ENCODE data around the gene CDK14.

DNA sequence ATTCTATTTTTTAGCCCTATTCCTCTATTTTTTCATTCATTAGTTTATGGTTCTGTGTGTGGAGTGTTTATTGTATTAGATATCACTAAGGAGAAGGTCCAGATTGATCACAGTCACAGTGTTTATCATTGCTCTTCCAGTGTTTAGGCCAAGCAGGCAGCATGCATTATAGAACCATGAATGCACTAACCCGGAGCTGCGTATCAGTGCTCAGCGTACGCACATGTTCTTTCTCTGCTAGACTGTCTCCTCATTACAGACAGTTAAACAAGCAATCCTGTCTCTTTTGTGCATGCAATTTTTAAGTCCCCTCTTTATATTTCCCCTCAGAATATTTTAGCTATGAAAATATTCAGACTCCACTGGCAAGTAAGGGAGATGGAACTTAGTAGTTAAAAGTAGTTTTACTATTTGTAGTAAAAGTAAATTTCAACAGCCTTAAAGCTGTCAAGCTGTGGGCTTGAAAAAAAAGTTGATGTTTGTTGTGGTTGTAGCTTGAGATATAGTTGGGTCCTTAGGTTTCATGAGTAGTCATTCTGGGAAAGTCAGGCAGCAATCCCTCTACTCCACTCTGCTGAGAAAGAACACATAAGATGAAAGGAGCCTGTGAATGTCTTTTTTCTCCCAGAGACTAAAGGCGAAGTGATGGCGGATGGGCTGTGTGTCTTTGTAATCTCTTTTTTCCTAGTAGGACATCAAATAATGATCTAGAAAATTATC is 260.4 kb downstream of the CDK14 start:
- TF ChIP-seq, protein P1, sequence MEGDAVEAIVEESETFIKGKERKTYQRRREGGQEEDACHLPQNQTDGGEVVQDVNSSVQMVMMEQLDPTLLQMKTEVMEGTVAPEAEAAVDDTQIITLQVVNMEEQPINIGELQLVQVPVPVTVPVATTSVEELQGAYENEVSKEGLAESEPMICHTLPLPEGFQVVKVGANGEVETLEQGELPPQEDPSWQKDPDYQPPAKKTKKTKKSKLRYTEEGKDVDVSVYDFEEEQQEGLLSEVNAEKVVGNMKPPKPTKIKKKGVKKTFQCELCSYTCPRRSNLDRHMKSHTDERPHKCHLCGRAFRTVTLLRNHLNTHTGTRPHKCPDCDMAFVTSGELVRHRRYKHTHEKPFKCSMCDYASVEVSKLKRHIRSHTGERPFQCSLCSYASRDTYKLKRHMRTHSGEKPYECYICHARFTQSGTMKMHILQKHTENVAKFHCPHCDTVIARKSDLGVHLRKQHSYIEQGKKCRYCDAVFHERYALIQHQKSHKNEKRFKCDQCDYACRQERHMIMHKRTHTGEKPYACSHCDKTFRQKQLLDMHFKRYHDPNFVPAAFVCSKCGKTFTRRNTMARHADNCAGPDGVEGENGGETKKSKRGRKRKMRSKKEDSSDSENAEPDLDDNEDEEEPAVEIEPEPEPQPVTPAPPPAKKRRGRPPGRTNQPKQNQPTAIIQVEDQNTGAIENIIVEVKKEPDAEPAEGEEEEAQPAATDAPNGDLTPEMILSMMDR (IDR thresholded peaks at IDR 0.05; ENCODE audit: extremely low read depth in 1 of 2, insufficient read depth in 1 of 2, low read depth in 1 of 2, low read length in 2 of 2), result no peak
- no peak for TF ChIP-seq POLR2A (IDR thresholded peaks at IDR 0.05; ENCODE audit: low read depth, low read length)
